Upper lobe of left lung (tissue), 6 donors: Measurements from ENCODE around the gene CLDN25. TPM values are rescaled to one million over a fixed set of nuclear protein-coding genes. Genes with fewer than 3 reads are reported as not detected.

Source experiments
- ATAC-seq, 2 donors: fragments of 200-7000 bp; cut with Tn5 transposase; one replicate each; pipeline ENCODE4 v1.9.1; 2022; ENCODE audit warnings: mild to moderate bottlenecking in 2 of 2, moderate library complexity in 2 of 2; ENCODE audit not compliant: low FRiP score in 2 of 2
- DNase-seq, 2 donors: peaks; one replicate each; pipeline ENCODE4 v3.0.0-alpha.2; 2019 to 2020
- H3K27ac ChIP-seq, 4 donors: fragments of 200-600 bp; sonication (generic); one replicate each; pipeline ENCODE4 v1.5.1; 2016 to 2019
- H3K27me3 ChIP-seq, 4 donors: fragments of 200-600 bp; sonication (generic); one replicate each; pipeline ENCODE4 v1.5.1; 2017 to 2019
- H3K36me3 ChIP-seq, 4 donors: fragments of 200-600 bp; sonication (generic); one replicate each; pipeline ENCODE4 v1.5.1; 2016 to 2019
- H3K4me1 ChIP-seq, 4 donors: fragments of 200-600 bp; sonication (generic); one replicate each; pipeline ENCODE4 v1.5.1; 2018 to 2019
- H3K4me3 ChIP-seq, 4 donors: fragments of 200-600 bp; sonication (generic); one replicate each; pipeline ENCODE4 v1.5.1; 2017 to 2019; ENCODE audit warnings: mild to moderate bottlenecking in 2 of 4, moderate library complexity in 1 of 4
- H3K9me3 ChIP-seq, 4 donors: fragments of 200-600 bp; sonication (generic); one replicate each; pipeline ENCODE4 v1.5.1; 2018 to 2019
- CTCF ChIP-seq, 6 experiments: fragments of 450-650 bp in 4 of 6; fragments of 200-600 bp in 2 of 6; sonication (generic) in 2 of 6; IDR thresholded peaks; one replicate each; pipeline ENCODE4 v1.5.1; 2016 to 2019; ENCODE audit warnings: antibody characterized with exemption in 6 of 6
- EP300 ChIP-seq, 4 donors: sonication (generic); formaldehyde crosslinking; IDR thresholded peaks; one replicate each; pipeline ENCODE4 v1.5.1; 2017; ENCODE audit warnings: antibody characterized with exemption in 4 of 4, control low read depth in 2 of 4
- POLR2A ChIP-seq, 4 donors: fragments of 450-650 bp; IDR thresholded peaks; one replicate each; pipeline ENCODE4 v1.5.1; 2016 to 2017; ENCODE audit warnings: antibody characterized with exemption in 4 of 4, mild to moderate bottlenecking in 2 of 4
- POLR2AphosphoS5 ChIP-seq, 2 donors: sonication (generic); formaldehyde crosslinking; IDR thresholded peaks; one replicate each; pipeline ENCODE4 v1.5.1; 2017; ENCODE audit warnings: antibody characterized with exemption in 2 of 2
- WGBS, 2 donors: methylation state at CpG; one replicate each; pipeline ENCODE4 v1.1.5; 2017 to 2018; 5-methylcytosine and 5-hydroxymethylcytosine counted together
- total RNA-seq, 6 donors: library from RNA; depleted of rRNA in 4 of 6; stranded (reverse); fragments of >200 nt in 4 of 6; gene quantifications; one replicate each; pipeline versions ENCODE4 v1.1.0 to v1.2.1, GENCODE V29; 2016 to 2021
- donor health status: DM: no; HTN: no; CAD: no; lungs with moderate emphysema.
- donor health status: DM: no; HTN: yes; CAD: no; lungs with severe emphysema.

Gene CLDN25
- total RNA-seq, 6 donors from 2014 or later: not detected

GRCh38 chr11:113817626-113818025 lies 38.0 kb downstream of the CLDN25 start:
- no peaks in the 10 kb centered on the region for H3K4me1 ChIP-seq
- 96% methylated on average over 6 of the region's 6 CpGs for WGBS, 2 donors
- no peak for ATAC-seq
- TF ChIP-seq POLR2A (IDR thresholded peaks at IDR 0.05): no peak
- no peak for TF ChIP-seq EP300 (IDR thresholded peaks at IDR 0.05)
- TF ChIP-seq CTCF (IDR thresholded peaks at IDR 0.05): no peak
- H3K36me3 ChIP-seq: peaks cover 0 to 45% (median 24%) of the 10 kb centered on the region in 4 donors
- no peak overlapping the region for H3K4me3 ChIP-seq
- H3K27ac ChIP-seq: no peak overlapping the region
- H3K27me3 ChIP-seq: no peaks in the 10 kb centered on the region
- H3K9me3 ChIP-seq: no peaks in the 10 kb centered on the region
- no peak for DNase-seq

GRCh38 chr11:113818426-113818825 lies 38.8 kb downstream of the CLDN25 start:
- ATAC-seq: no peak
- Histone ChIP-seq H3K27ac (no peak overlapping the region), H3K36me3 (peaks cover 0 to 50% (median 30%) of the 10 kb centered on the region in 4 donors), H3K4me1 (no peaks in the 10 kb centered on the region), H3K27me3 (no peaks in the 10 kb centered on the region), H3K9me3 (no peaks in the 10 kb centered on the region), H3K4me3 (no peak overlapping the region)
- 97 to 100% methylated on average over 3 of the region's 3 CpGs for WGBS, 2 donors
- no peak for DNase-seq
- no peak for TF ChIP-seq POLR2A (IDR thresholded peaks at IDR 0.05)
- TF ChIP-seq CTCF (IDR thresholded peaks at IDR 0.05): no peak
- TF ChIP-seq EP300 (IDR thresholded peaks at IDR 0.05): no peak
- no peak for TF ChIP-seq POLR2AphosphoS5 (IDR thresholded peaks at IDR 0.05)

GRCh38 chr11:113827477-113827876 lies 47.9 kb downstream of the CLDN25 start:
- Histone ChIP-seq H3K36me3 (peaks cover 0 to 47% (median 16%) of the 10 kb centered on the region in 4 donors), H3K4me1 (no peaks in the 10 kb centered on the region), H3K27ac (no peak overlapping the region), H3K4me3 (no peak overlapping the region), H3K9me3 (no peaks in the 10 kb centered on the region), H3K27me3 (no peaks in the 10 kb centered on the region)
- DNase-seq (no peak), ATAC-seq (no peak)
- TF ChIP-seq CTCF (IDR thresholded peaks at IDR 0.05): no peak
- TF ChIP-seq POLR2AphosphoS5 (IDR thresholded peaks at IDR 0.05): no peak
- no peak for TF ChIP-seq EP300 (IDR thresholded peaks at IDR 0.05)
- no peak for TF ChIP-seq POLR2A (IDR thresholded peaks at IDR 0.05)
- WGBS, 2 donors: 95 to 99% methylated on average over 3 of the region's 3 CpGs

- no peaks in the 10 kb centered on the region for H3K4me1 ChIP-seq
- no peaks in the 10 kb centered on the region for H3K9me3 ChIP-seq
- H3K27me3 ChIP-seq: no peaks in the 10 kb centered on the region
- ATAC-seq: no peak
- H3K27ac ChIP-seq: no peak overlapping the region
- H3K4me3 ChIP-seq: no peak overlapping the region
- H3K36me3 ChIP-seq: peaks cover 0 to 41% (median 10%) of the 10 kb centered on the region in 4 donors
- no peak for TF ChIP-seq EP300 (IDR thresholded peaks at IDR 0.05)
- TF ChIP-seq POLR2AphosphoS5 (IDR thresholded peaks at IDR 0.05): no peak
- TF ChIP-seq CTCF (IDR thresholded peaks at IDR 0.05): no peak
- no peak for TF ChIP-seq POLR2A (IDR thresholded peaks at IDR 0.05)
- no peak for DNase-seq
- WGBS, 2 donors: 92 to 96% methylated on average over 1 of the region's 1 CpG
Observed at GRCh38 chr11:113828191-113828590, 48.6 kb downstream of the CLDN25 start.

GRCh38 chr11:113829751-113830150 lies 50.2 kb downstream of the CLDN25 start:
- TF ChIP-seq POLR2A (IDR thresholded peaks at IDR 0.05) (no peak), EP300 (IDR thresholded peaks at IDR 0.05) (no peak), POLR2AphosphoS5 (IDR thresholded peaks at IDR 0.05) (no peak), CTCF (IDR thresholded peaks at IDR 0.05) (no peak)
- Histone ChIP-seq H3K27ac (no peak overlapping the region), H3K27me3 (no peaks in the 10 kb centered on the region), H3K4me3 (no peak overlapping the region), H3K4me1 (no peaks in the 10 kb centered on the region), H3K9me3 (no peaks in the 10 kb centered on the region), H3K36me3 (peaks cover 0 to 36% (median 8%) of the 10 kb centered on the region in 4 donors)
- ATAC-seq: no peak
- WGBS, 2 donors: 90% methylated on average over 2 of the region's 2 CpGs
- no peak for DNase-seq
